ENCODE data around the gene ZSCAN22. TPM values are rescaled to one million over a fixed set of nuclear protein-coding genes. Genes with fewer than 3 reads are reported as not detected.
A peak's percentile ranks its signal among the peaks of the same experiment; 100 is the strongest.

ZSCAN22 gene
- total and polyA plus RNA-seq, 2 experiments from 2014 or later: 2.0 to 2.2 TPM

- Histone ChIP-seq H4K20me1 (ENCODE audit: insufficient read depth, poor library complexity, severe bottlenecking) (peaks cover 8% of the 10 kb centered on the region), H3K79me2 (peaks cover 44% of the 10 kb centered on the region), H3K4me2 (peak overlapping the region; percentile 95), H3K4me3 (peak overlapping the region; percentile 60), H3K4me1 (ENCODE audit: insufficient read depth) (peaks cover 19% of the 10 kb centered on the region), H3K27ac (peak overlapping the region; percentile 55), H2AFZ (no peak overlapping the region), H3K36me3 (replicated peaks; ENCODE audit: insufficient read depth, low read depth) (no peaks in the 10 kb centered on the region), H3K9me3 (ENCODE audit: low read depth) (no peaks in the 10 kb centered on the region), H3K27me3 (no peaks in the 10 kb centered on the region), H3K9me2 (replicated peaks; ENCODE audit: insufficient read depth) (no peaks in the 10 kb centered on the region)
- WGBS (ENCODE audit: low lambda C conversion rate, missing lambda C conversion rate): 10% methylated on average over 39 of the region's 39 CpGs
- TF ChIP-seq CTCF (IDR thresholded peaks at IDR 0.05; ENCODE audit: poor library complexity) (no peak), EZH2 (IDR thresholded peaks at IDR 0.05; ENCODE audit: borderline replicate concordance) (no peak), EZH2phosphoT487 (IDR thresholded peaks at IDR 0.05; ENCODE audit: low read depth, severe bottlenecking, unreplicated experiment) (no peak)
- DNase-seq (ENCODE audit: low spot score): no peak
Measured at GRCh38 chr19:58387338-58388174, 60.8 kb downstream of the ZSCAN22 start.

- Histone ChIP-seq H2AFZ (no peak overlapping the region), H3K79me2 (peaks cover 44% of the 10 kb centered on the region), H3K4me2 (peak overlapping the region; percentile 95), H3K4me1 (ENCODE audit: insufficient read depth) (peaks cover 19% of the 10 kb centered on the region), H3K9me3 (ENCODE audit: low read depth) (no peaks in the 10 kb centered on the region), H3K4me3 (peak overlapping the region; percentile 60), H3K27ac (no peak overlapping the region), H3K9me2 (replicated peaks; ENCODE audit: insufficient read depth) (no peaks in the 10 kb centered on the region), H4K20me1 (ENCODE audit: insufficient read depth, poor library complexity, severe bottlenecking) (peaks cover 11% of the 10 kb centered on the region), H3K27me3 (no peaks in the 10 kb centered on the region), H3K36me3 (replicated peaks; ENCODE audit: insufficient read depth, low read depth) (no peaks in the 10 kb centered on the region)
- DNase-seq (ENCODE audit: low spot score): no peak
- WGBS (ENCODE audit: low lambda C conversion rate, missing lambda C conversion rate): 88% methylated on average over 3 of the region's 3 CpGs
- TF ChIP-seq CTCF (IDR thresholded peaks at IDR 0.05; ENCODE audit: poor library complexity): no peak
- TF ChIP-seq EZH2 (IDR thresholded peaks at IDR 0.05; ENCODE audit: borderline replicate concordance): no peak
- no peak for TF ChIP-seq EZH2phosphoT487 (IDR thresholded peaks at IDR 0.05; ENCODE audit: low read depth, severe bottlenecking, unreplicated experiment)
Measured at GRCh38 chr19:58388175-58388526, 61.4 kb downstream of the ZSCAN22 start.

Small RNA genes within 50 kb of the gene (microRNA-seq; reads per million reads assigned to microRNA genes)
- gene MIR4754 (not detected), gene MIR6806 (not detected)

Small RNA genes within 50 kb of the gene (small RNA-seq; reads per million reads assigned to genes)
- gene MIR4754 (not detected), gene MIR6806 (0.09 reads per million), gene RNA5SP473 (0.12 reads per million)

Other genes starting within 250 kb of the ZSCAN22 start
- gene ZSCAN18, start 228.8 kb upstream of the ZSCAN22 start, total RNA-seq: 30.4 and 49.8 TPM in 2 replicates
- gene ZSCAN18, start 228.8 kb upstream of the ZSCAN22 start, polyA plus RNA-seq: 51.8 and 59.1 TPM in 2 replicates
- gene ZNF329, start 176.2 kb upstream of the ZSCAN22 start, total RNA-seq: 17.0 and 18.4 TPM in 2 replicates
- gene ZNF329, start 176.2 kb upstream of the ZSCAN22 start, polyA plus RNA-seq: 1.8 and 2.8 TPM in 2 replicates
- gene ZNF274, start 143.9 kb upstream of the ZSCAN22 start, total RNA-seq: 28.1 and 28.8 TPM in 2 replicates
- gene ZNF274, start 143.9 kb upstream of the ZSCAN22 start, polyA plus RNA-seq: 29.0 and 30.8 TPM in 2 replicates
- gene ZNF544, start 98.1 kb upstream of the ZSCAN22 start, total RNA-seq: 19.3 and 34.1 TPM in 2 replicates
- gene ZNF544, start 98.1 kb upstream of the ZSCAN22 start, polyA plus RNA-seq: 12.3 and 17.2 TPM in 2 replicates
- gene ZNF8, start 48.0 kb upstream of the ZSCAN22 start, total RNA-seq: 7.1 and 8.7 TPM in 2 replicates
- gene ZNF8, start 48.0 kb upstream of the ZSCAN22 start, polyA plus RNA-seq: 1.0 and 1.4 TPM in 2 replicates
- 57.9 and 73.2 TPM in 2 replicates for gene ERVK3-1, start 21.6 kb upstream of the ZSCAN22 start, total RNA-seq
- 68.9 and 71.7 TPM in 2 replicates for gene ERVK3-1, start 21.6 kb upstream of the ZSCAN22 start, polyA plus RNA-seq
- 35.9 and 45.5 TPM in 2 replicates for gene A1BG, start 26.5 kb downstream of the ZSCAN22 start, total RNA-seq
- 106 and 108 TPM in 2 replicates for gene A1BG, start 26.5 kb downstream of the ZSCAN22 start, polyA plus RNA-seq
- gene ZNF497, start 35.8 kb downstream of the ZSCAN22 start, total RNA-seq: 1.5 and 1.6 TPM in 2 replicates
- 3.3 and 4.3 TPM in 2 replicates for gene ZNF497, start 35.8 kb downstream of the ZSCAN22 start, polyA plus RNA-seq
- 5.0 and 5.9 TPM in 2 replicates for gene ZNF837, start 54.0 kb downstream of the ZSCAN22 start, total RNA-seq
- gene ZNF837, start 54.0 kb downstream of the ZSCAN22 start, polyA plus RNA-seq: 5.4 and 9.7 TPM in 2 replicates
- gene RPS5, start 60.3 kb downstream of the ZSCAN22 start, total RNA-seq: 1,644 and 2,420 TPM in 2 replicates
- 562 and 565 TPM in 2 replicates for gene RPS5, start 60.3 kb downstream of the ZSCAN22 start, polyA plus RNA-seq
- not detected in 2 replicates for gene RNF225, start 68.7 kb downstream of the ZSCAN22 start, total RNA-seq
- gene RNF225, start 68.7 kb downstream of the ZSCAN22 start, polyA plus RNA-seq: 0.47 TPM in 1 of 2 replicates, not detected in the other
- gene ZNF584, start 81.7 kb downstream of the ZSCAN22 start, total RNA-seq: 4.5 and 5.5 TPM in 2 replicates
- 4.5 and 7.9 TPM in 2 replicates for gene ZNF584, start 81.7 kb downstream of the ZSCAN22 start, polyA plus RNA-seq
- 1.0 and 1.5 TPM in 2 replicates for gene ZNF132, start 113.2 kb downstream of the ZSCAN22 start, total RNA-seq
- gene ZNF132, start 113.2 kb downstream of the ZSCAN22 start, polyA plus RNA-seq: 0.35 and 0.95 TPM in 2 replicates
- 5.8 and 7.0 TPM in 2 replicates for gene ZNF324B, start 124.6 kb downstream of the ZSCAN22 start, total RNA-seq
- gene ZNF324B, start 124.6 kb downstream of the ZSCAN22 start, polyA plus RNA-seq: 1.9 and 2.4 TPM in 2 replicates
- 8.7 and 13.1 TPM in 2 replicates for gene ZNF324, start 140.1 kb downstream of the ZSCAN22 start, total RNA-seq
- gene ZNF324, start 140.1 kb downstream of the ZSCAN22 start, polyA plus RNA-seq: 9.1 and 9.3 TPM in 2 replicates
- 11.2 and 20.5 TPM in 2 replicates for gene ZNF446, start 149.4 kb downstream of the ZSCAN22 start, total RNA-seq
- 13.8 and 20.7 TPM in 2 replicates for gene ZNF446, start 149.4 kb downstream of the ZSCAN22 start, polyA plus RNA-seq
- 8.4 and 9.0 TPM in 2 replicates for gene SLC27A5, start 185.0 kb downstream of the ZSCAN22 start, total RNA-seq
- gene SLC27A5, start 185.0 kb downstream of the ZSCAN22 start, polyA plus RNA-seq: 13.8 and 19.1 TPM in 2 replicates
- gene ZBTB45, start 192.8 kb downstream of the ZSCAN22 start, total RNA-seq: 3.3 and 5.4 TPM in 2 replicates
- 18.5 and 21.6 TPM in 2 replicates for gene ZBTB45, start 192.8 kb downstream of the ZSCAN22 start, polyA plus RNA-seq
- gene TRIM28, start 217.1 kb downstream of the ZSCAN22 start, total RNA-seq: 189 and 191 TPM in 2 replicates
- 159 and 180 TPM in 2 replicates for gene TRIM28, start 217.1 kb downstream of the ZSCAN22 start, polyA plus RNA-seq
- 88.4 and 122 TPM in 2 replicates for gene CHMP2A, start 228.1 kb downstream of the ZSCAN22 start, total RNA-seq
- 188 and 196 TPM in 2 replicates for gene CHMP2A, start 228.1 kb downstream of the ZSCAN22 start, polyA plus RNA-seq
- gene UBE2M, start 231.6 kb downstream of the ZSCAN22 start, total RNA-seq: 48.5 and 54.4 TPM in 2 replicates
- 111 TPM in 2 replicates for gene UBE2M, start 231.6 kb downstream of the ZSCAN22 start, polyA plus RNA-seq
- 19.0 and 23.5 TPM in 2 replicates for gene MZF1, start 246.3 kb downstream of the ZSCAN22 start, total RNA-seq
- gene MZF1, start 246.3 kb downstream of the ZSCAN22 start, polyA plus RNA-seq: 19.9 and 29.0 TPM in 2 replicates

Data from hepatocyte (in vitro differentiated cells).